Measurements from ENCODE around the gene RFTN1. TPM values are rescaled to one million over a fixed set of nuclear protein-coding genes. Genes with fewer than 3 reads are reported as not detected.

The RFTN1 gene
- total RNA-seq, 1 donor from 2014 or later: 41.8 TPM

- H3K4me3 Mint-ChIP-seq (ENCODE audit: unreplicated experiment): no peak overlapping the region
- H3K9me3 Mint-ChIP-seq (ENCODE audit: unreplicated experiment): no peaks in the 10 kb centered on the region
- TF ChIP-seq, protein P1, sequence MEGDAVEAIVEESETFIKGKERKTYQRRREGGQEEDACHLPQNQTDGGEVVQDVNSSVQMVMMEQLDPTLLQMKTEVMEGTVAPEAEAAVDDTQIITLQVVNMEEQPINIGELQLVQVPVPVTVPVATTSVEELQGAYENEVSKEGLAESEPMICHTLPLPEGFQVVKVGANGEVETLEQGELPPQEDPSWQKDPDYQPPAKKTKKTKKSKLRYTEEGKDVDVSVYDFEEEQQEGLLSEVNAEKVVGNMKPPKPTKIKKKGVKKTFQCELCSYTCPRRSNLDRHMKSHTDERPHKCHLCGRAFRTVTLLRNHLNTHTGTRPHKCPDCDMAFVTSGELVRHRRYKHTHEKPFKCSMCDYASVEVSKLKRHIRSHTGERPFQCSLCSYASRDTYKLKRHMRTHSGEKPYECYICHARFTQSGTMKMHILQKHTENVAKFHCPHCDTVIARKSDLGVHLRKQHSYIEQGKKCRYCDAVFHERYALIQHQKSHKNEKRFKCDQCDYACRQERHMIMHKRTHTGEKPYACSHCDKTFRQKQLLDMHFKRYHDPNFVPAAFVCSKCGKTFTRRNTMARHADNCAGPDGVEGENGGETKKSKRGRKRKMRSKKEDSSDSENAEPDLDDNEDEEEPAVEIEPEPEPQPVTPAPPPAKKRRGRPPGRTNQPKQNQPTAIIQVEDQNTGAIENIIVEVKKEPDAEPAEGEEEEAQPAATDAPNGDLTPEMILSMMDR (IDR thresholded peaks at IDR 0.05; ENCODE audit: unreplicated experiment): no peak
- H3K36me3 Mint-ChIP-seq (ENCODE audit: low read depth, unreplicated experiment): peaks cover 39% of the 10 kb centered on the region
- H3K27me3 Mint-ChIP-seq (ENCODE audit: unreplicated experiment): peaks cover 5% of the 10 kb centered on the region
- H3K4me1 Mint-ChIP-seq (ENCODE audit: unreplicated experiment): peaks cover 14% of the 10 kb centered on the region
- no peak overlapping the region for H3K27ac Mint-ChIP-seq (ENCODE audit: unreplicated experiment)
- DNase-seq (ENCODE audit: low spot score): no peak
Measured at GRCh38 chr3:16362770-16363169, 150.7 kb downstream of the RFTN1 start.

GRCh38 chr3:16361087-16361486 is 152.4 kb downstream of the RFTN1 start:
- Mint-ChIP-seq H3K27ac (ENCODE audit: unreplicated experiment) (no peak overlapping the region), H3K27me3 (ENCODE audit: unreplicated experiment) (peaks cover 12% of the 10 kb centered on the region), H3K9me3 (ENCODE audit: unreplicated experiment) (no peaks in the 10 kb centered on the region), H3K36me3 (ENCODE audit: low read depth, unreplicated experiment) (peaks cover 27% of the 10 kb centered on the region), H3K4me3 (ENCODE audit: unreplicated experiment) (no peak overlapping the region), H3K4me1 (ENCODE audit: unreplicated experiment) (peaks cover 20% of the 10 kb centered on the region)
- TF ChIP-seq, protein P1 (IDR thresholded peaks at IDR 0.05; ENCODE audit: unreplicated experiment): no peak
- DNase-seq (ENCODE audit: low spot score): no peak

DNA sequence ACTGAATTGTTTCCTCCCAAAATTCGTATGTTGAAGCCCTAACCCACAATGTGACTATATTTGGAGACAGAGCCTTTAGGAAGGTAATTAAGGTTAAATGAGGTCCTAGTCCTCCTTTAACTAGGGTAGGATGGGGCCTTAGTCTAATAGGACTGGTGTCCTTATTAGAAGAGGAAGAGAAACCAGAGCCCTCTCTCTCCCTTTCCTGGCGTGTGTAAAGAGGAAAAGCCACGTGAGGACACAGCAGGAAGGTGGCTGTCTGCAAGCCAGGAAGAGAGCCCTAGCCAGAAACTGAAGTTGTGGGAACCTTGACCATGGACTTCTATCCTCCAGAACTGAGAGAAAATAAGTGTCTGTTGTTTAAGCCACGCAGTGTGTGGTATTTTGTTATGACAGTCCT is 154.2 kb downstream of the RFTN1 start:
- Mint-ChIP-seq H3K4me3 (ENCODE audit: unreplicated experiment) (no peak overlapping the region), H3K9me3 (ENCODE audit: unreplicated experiment) (no peaks in the 10 kb centered on the region), H3K4me1 (ENCODE audit: unreplicated experiment) (peaks cover 25% of the 10 kb centered on the region), H3K27ac (ENCODE audit: unreplicated experiment) (peak overlapping the region; percentile 62), H3K27me3 (ENCODE audit: unreplicated experiment) (peaks cover 10% of the 10 kb centered on the region), H3K36me3 (ENCODE audit: low read depth, unreplicated experiment) (peaks cover 31% of the 10 kb centered on the region)
- TF ChIP-seq, protein P1 (IDR thresholded peaks at IDR 0.05; ENCODE audit: unreplicated experiment): no peak
- no peak for DNase-seq (ENCODE audit: low spot score)

GRCh38 chr3:16358336-16358735 is 155.2 kb downstream of the RFTN1 start:
- H3K27ac Mint-ChIP-seq (ENCODE audit: unreplicated experiment): peak overlapping the region; percentile 44

More at GRCh38 chr3:16358336-16358735, 155.2 kb downstream of the RFTN1 start:
- Mint-ChIP-seq H3K9me3 (ENCODE audit: unreplicated experiment) (no peaks in the 10 kb centered on the region), H3K4me3 (ENCODE audit: unreplicated experiment) (no peak overlapping the region), H3K36me3 (ENCODE audit: low read depth, unreplicated experiment) (peaks cover 31% of the 10 kb centered on the region), H3K4me1 (ENCODE audit: unreplicated experiment) (peaks cover 25% of the 10 kb centered on the region), H3K27me3 (ENCODE audit: unreplicated experiment) (peaks cover 10% of the 10 kb centered on the region)
- TF ChIP-seq, protein P1 (IDR thresholded peaks at IDR 0.05; ENCODE audit: unreplicated experiment): no peak
- DNase-seq (ENCODE audit: low spot score): no peak
